ENCODE results near the gene SLAIN1. TPM values are rescaled to one million over a fixed set of nuclear protein-coding genes. Genes with fewer than 3 reads are reported as not detected.

The SLAIN1 gene
- total and polyA plus RNA-seq, 10 donors: 8.7 to 32.6 (median 17.0) TPM

- DNase-seq: no peak
- TF ChIP-seq POLR2A (IDR thresholded peaks at IDR 0.05) (no peak), CTCF (IDR thresholded peaks at IDR 0.05 in 8 of 11, conservative IDR thresholded peaks at IDR 0.05 in 3 of 11) (no peak), POLR2AphosphoS5 (IDR thresholded peaks at IDR 0.05) (no peak)
- Histone ChIP-seq H3K27me3 (replicated peaks in 1 of 7) (no peaks in the 10 kb centered on the region), H3K4me1 (peaks cover 0 to 11% (median 6%) of the 10 kb centered on the region in 6 donors), H3K9me3 (no peaks in the 10 kb centered on the region), H3K27ac (no peak overlapping the region), H3K36me3 (no peaks in the 10 kb centered on the region), H3K4me3 (no peak overlapping the region)
- intact Hi-C loops (cut with DNase I; ENCODE audit: low total_unique reads): no loop called here
These were observed 84.3 kb downstream of the SLAIN1 start for GRCh38 chr13:77781808-77782207.

- WGBS, 5 donors: 70 to 77% (median 73%) methylated on average over 5 of the region's 5 CpGs
- H3K27ac ChIP-seq: no peak overlapping the region
- peaks cover 0 to 8% (median 4%) of the 10 kb centered on the region in 6 donors for H3K4me1 ChIP-seq
- H3K9me3 ChIP-seq: no peaks in the 10 kb centered on the region
- intact Hi-C loops (cut with DNase I; ENCODE audit: low total_unique reads): no loop called here
- no peak overlapping the region for H3K4me3 ChIP-seq
- H3K27me3 ChIP-seq (replicated peaks in 1 of 7): no peaks in the 10 kb centered on the region
- no peaks in the 10 kb centered on the region for H3K36me3 ChIP-seq
- DNase-seq: no peak
- TF ChIP-seq CTCF (IDR thresholded peaks at IDR 0.05 in 8 of 11, conservative IDR thresholded peaks at IDR 0.05 in 3 of 11) (no peak), POLR2AphosphoS5 (IDR thresholded peaks at IDR 0.05) (no peak), POLR2A (IDR thresholded peaks at IDR 0.05) (no peak)
These were observed 87.0 kb downstream of the SLAIN1 start for GRCh38 chr13:77784515-77784914.

GRCh38 chr13:77786695-77787287 lies 89.3 kb downstream of the SLAIN1 start:
- DNase-seq: no peak
- Histone ChIP-seq H3K9me3 (peaks cover 0 to 20% (median 19%) of the 10 kb centered on the region in 8 donors), H3K27ac (no peak overlapping the region), H3K36me3 (peaks cover 0 to 4% (median 0%) of the 10 kb centered on the region in 6 donors), H3K4me3 (no peak overlapping the region), H3K27me3 (replicated peaks in 1 of 7) (no peaks in the 10 kb centered on the region), H3K4me1 (no peaks in the 10 kb centered on the region)
- intact Hi-C loops (cut with DNase I; ENCODE audit: low total_unique reads): no loop called here
- WGBS, 5 donors: 87 to 95% (median 92%) methylated on average over 2 of the region's 2 CpGs
- TF ChIP-seq CTCF (IDR thresholded peaks at IDR 0.05 in 8 of 11, conservative IDR thresholded peaks at IDR 0.05 in 3 of 11) (no peak), POLR2A (IDR thresholded peaks at IDR 0.05) (no peak), POLR2AphosphoS5 (IDR thresholded peaks at IDR 0.05) (no peak)

- peaks cover 0 to 4% (median 0%) of the 10 kb centered on the region in 6 donors for H3K36me3 ChIP-seq
- H3K9me3 ChIP-seq: peaks cover 0 to 41% (median 36%) of the 10 kb centered on the region in 8 donors
- no peaks in the 10 kb centered on the region for H3K4me1 ChIP-seq
- intact Hi-C loops (cut with DNase I; ENCODE audit: low total_unique reads): no loop called here
- no peak for DNase-seq
- H3K4me3 ChIP-seq: no peak overlapping the region
- no peaks in the 10 kb centered on the region for H3K27me3 ChIP-seq (replicated peaks in 1 of 7)
- 78 to 92% (median 91%) methylated on average over 1 of the region's 1 CpG for WGBS, 5 donors
- H3K27ac ChIP-seq: no peak overlapping the region
- TF ChIP-seq POLR2AphosphoS5 (IDR thresholded peaks at IDR 0.05) (no peak), CTCF (IDR thresholded peaks at IDR 0.05 in 8 of 11, conservative IDR thresholded peaks at IDR 0.05 in 3 of 11) (no peak), POLR2A (IDR thresholded peaks at IDR 0.05) (no peak)
These were observed 91.9 kb downstream of the SLAIN1 start for GRCh38 chr13:77789376-77789775.
